WI38 (cell line): Measurements from ENCODE around the gene PACRG.

Experiments
- H3K4me3 ChIP-seq: 2 replicates; pipeline ENCODE4 v1.5.1; 2011; ENCODE audit warnings: low read depth, mild to moderate bottlenecking, control low read depth, low read length
- CTCF ChIP-seq: IDR thresholded peaks from 2 replicates; pipeline ENCODE4 v1.5.1; 2012; ENCODE audit warnings: low read depth, mild to moderate bottlenecking, control low read depth, low read length

Gene PACRG

DNA sequence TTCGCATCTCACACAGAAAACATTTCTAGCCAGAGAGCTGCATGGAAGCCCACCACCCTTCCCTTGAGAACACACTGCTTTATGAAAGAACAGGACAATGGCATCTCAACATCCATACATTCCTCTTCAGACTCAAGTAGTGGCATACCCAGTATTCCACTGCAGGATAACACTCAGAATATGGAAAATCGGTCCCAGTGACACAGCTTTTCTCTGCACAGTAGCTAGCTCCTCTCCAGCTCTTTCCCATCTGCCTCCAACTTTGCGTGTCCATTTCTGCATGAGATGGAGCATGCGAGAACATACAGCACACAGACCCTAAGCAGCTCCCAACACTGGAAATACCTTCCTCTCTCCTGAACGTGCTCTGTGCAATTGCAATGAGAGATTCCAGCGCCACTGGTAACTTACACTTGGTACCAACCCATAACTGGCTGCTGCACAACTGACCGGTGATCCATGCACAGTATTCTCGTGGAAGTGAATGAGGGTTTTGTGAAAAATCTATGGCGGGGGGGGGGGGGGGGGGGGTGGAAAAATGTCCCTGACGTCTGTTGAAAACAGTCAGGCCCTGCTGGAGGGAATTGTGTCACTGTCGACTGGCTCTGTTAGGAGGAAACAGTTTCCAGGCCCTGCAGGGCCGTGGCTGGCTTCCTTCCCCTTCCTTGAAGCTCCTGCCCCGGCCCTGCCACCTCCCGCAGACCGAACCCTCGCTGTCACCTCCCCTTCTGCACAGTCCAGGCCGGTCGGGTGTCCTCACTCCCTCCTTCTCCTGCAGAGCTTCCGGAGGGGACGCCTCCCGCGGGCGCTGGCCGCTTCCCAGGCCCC is 420.9 kb downstream of the PACRG start:
- TF ChIP-seq CTCF: no peak

DNA sequence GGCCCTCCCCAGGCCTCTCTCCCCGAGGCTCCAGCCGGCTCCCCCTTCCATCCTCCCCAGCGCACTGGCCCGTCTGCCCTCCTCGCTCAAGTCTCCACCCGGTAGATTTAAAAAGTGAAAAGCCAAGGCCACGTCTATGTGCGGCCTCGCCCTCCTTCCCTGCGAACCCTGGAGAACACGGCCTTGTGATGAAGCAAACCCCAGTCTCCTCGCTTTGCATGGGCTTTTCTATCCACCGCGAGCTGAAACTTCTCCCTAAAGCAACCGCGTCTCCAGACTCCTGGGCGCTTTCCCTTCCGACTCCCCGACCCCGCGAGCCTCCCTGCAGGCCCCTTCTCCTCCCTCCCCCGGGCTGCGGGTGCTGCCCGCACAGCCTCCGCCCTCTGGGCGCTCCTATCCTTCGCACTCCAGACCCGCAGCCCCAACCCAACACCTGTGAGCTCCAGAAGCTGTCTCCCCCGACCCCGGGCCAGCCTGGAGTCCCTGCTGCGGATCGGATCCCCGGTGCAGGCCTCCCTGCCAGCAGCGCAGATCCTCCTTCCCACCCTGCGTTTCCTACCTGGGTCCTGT is 421.6 kb downstream of the PACRG start:
- H3K4me3 ChIP-seq: no peak overlapping the region
- no peak for TF ChIP-seq CTCF

More for the DNA sequence above, 420.9 kb downstream of the PACRG start:
- H3K4me3 ChIP-seq: no peak overlapping the region

GRCh38 chr6:163151212-163151611 is 423.4 kb downstream of the PACRG start:
- TF ChIP-seq CTCF: no peak
- H3K4me3 ChIP-seq: no peak overlapping the region

GRCh38 chr6:163152701-163153100 is 424.9 kb downstream of the PACRG start:
- TF ChIP-seq CTCF: no peak

DNA sequence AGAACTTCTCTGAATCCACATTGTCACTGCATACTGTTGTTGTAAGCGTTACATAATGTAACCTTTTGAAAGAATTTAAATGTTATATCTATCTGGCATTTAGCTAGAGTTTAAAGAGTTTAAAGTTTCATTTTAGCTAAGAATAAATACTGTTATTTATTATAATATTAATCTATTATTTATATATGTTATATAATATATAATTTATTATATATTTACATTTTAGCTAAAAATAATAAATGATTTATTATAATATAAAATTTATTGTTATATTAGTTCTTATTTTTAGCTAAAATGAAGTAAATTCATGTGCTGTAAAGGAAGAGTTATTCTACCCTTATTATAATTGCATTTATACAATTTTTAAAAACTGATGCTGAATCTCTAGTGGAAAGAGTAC is 431.3 kb downstream of the PACRG start:
- no peak for TF ChIP-seq CTCF
- no peak overlapping the region for H3K4me3 ChIP-seq

More at GRCh38 chr6:163152701-163153100, 424.9 kb downstream of the PACRG start:
- H3K4me3 ChIP-seq: no peak overlapping the region

DNA sequence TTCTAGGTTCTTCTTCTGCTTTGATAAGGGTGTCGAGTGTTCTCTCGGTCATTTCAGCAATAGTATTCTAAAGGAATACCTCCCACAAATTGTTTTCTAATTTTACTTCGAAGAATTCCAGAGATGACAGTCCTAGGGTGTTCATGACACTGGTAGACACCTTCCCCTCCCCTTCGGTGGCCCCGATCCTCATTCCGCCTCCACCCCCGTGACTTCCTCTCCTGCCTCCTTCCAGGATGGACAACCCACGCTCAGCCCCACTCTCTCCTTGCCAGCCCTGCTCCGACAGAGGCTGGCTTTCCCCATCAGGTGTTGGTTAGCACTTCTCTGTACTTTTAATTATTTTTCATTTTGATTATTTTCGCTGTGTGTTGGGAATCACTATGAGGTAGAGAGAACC is 431.9 kb downstream of the PACRG start:
- TF ChIP-seq CTCF: no peak
- H3K4me3 ChIP-seq: no peak overlapping the region
